HPDE6-E6E7 (cell line): Measurements from ENCODE around the gene CCDC8.
"Not testable (repeated sequence)": the region's sequence is repeated elsewhere in the genome, so short reads cannot be mapped to it uniquely, and the experiment has no call there.

Experiments used
- DNase-seq: peaks from one replicate; pipeline ENCODE4 v3.0.0; 2011; ENCODE audit warnings: missing footprints; ENCODE audit errors: extremely low spot score

The CCDC8 gene, protein sequence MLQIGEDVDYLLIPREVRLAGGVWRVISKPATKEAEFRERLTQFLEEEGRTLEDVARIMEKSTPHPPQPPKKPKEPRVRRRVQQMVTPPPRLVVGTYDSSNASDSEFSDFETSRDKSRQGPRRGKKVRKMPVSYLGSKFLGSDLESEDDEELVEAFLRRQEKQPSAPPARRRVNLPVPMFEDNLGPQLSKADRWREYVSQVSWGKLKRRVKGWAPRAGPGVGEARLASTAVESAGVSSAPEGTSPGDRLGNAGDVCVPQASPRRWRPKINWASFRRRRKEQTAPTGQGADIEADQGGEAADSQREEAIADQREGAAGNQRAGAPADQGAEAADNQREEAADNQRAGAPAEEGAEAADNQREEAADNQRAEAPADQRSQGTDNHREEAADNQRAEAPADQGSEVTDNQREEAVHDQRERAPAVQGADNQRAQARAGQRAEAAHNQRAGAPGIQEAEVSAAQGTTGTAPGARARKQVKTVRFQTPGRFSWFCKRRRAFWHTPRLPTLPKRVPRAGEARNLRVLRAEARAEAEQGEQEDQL

DNA sequence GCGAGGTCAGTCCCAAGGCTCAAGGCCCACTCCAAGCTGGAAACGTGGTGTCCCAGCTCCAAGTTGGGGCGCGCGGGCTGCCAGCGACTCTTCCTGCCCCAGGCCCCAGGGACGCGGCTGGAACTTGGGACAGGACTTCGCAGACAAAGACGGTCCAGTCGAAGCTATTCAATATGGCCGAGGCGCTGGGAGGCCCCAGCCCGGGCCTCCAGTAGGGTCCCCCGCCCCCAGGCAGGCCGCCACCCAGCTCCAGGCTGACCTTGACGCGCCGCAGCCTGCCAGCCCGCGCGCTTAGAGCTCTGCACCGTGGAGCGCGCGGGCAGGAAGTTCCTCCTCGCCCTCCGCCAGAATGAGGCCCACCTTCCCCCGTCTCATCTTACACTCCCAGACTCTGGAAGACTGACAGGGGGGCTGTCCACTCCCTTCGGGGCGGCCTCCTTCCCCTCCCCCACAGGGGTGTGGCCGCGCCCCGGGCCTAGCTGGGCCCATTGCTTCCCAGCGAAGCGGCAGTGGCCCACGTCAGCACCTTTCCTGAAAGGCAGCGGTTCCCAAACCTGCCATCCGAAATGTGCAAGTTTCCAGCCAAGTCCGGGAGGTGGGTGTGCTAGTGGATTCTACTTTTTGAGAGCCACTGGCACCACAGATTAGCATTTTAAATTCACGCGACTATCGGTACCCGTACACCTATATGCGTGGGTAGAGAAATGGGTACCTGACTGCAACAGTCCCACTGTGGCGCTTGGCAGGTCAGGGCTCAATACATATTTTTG is at the start of gene CCDC8:
CCDC8 (minus strand) TSS at position 303 of the 770 bp plus-strand sequence. CDS start 754 bp downstream, outside the sequence.
- no peak for DNase-seq

DNA sequence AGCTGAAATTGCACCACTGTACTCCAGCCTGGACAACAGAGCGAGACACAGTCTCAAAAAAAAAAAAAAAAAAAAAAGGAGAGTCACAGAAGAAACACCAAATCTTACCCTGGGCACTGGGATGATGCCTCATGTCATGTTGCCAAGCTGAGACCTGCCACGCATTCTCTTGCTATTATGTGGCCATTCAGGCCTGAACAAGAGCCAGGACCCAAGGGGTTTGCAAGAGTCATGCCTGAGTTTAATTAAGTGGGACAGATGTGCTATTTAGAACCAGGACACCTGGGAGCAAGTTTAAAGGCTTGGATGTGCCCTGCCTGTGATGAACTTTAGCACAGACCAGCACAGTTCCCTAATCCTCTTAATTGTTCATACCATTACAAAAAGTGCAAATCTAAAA is 48.2 kb upstream of the CCDC8 start:
- peak; percentile 70 for DNase-seq

DNA sequence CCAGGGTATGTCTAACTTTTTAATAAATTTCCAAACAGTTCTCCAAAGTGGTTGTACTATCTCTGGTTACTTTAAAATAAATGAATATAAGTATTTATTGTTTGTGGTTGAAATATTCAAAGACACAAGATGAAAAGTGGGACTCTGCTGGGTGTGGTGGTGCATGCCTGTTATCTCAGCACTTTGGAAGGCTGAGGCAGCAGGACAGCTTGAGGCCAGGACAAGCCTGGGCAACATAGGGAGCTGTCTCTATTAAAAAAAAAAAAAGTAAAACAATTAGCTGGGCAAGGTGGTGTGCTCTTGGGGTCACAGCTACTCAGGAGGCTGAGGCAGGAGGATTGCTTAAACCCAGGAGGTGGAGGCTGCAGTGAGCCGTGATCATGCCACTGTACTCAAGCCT is 47.6 kb upstream of the CCDC8 start:
- DNase-seq = no peak

DNA sequence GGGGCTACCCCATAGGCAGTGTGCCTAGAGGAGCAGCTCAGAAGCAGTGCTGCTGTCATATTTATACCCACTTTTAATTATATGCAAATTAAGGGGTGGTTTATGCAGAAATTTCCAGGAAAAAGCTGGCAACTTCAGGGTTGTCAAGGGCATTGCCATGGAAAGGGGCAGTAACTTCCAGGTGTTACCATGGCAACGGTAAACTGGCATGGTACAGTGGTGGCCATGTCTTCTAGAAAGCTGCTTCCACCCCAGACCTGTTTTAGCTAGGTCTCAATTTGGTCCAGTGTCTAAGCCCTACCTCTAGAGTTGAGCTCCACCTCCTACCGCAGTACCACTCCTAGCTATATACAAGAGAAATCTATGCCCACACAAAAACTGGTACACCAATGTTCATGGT is 46.7 kb upstream of the CCDC8 start:
- no peak for DNase-seq

DNA sequence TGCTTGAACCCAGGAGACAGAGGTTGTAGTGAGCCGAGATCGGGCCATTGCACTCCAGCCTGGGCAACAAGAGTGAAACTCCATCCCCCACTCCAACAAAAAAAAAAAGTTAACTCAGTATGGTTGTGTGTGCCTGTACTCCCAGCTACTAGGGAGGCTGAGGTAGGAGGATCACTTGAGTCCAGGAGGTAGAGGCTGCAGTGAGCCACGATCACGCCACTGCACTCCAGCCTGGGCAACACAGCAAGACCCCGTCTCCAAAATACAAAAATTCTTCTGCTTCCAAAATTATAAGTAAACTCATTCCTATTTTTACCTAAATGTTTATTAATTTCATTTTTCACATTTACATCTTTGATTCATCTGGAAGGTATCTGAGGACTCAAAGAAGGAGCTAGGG is 43.6 kb upstream of the CCDC8 start:
- no peak for DNase-seq

DNA sequence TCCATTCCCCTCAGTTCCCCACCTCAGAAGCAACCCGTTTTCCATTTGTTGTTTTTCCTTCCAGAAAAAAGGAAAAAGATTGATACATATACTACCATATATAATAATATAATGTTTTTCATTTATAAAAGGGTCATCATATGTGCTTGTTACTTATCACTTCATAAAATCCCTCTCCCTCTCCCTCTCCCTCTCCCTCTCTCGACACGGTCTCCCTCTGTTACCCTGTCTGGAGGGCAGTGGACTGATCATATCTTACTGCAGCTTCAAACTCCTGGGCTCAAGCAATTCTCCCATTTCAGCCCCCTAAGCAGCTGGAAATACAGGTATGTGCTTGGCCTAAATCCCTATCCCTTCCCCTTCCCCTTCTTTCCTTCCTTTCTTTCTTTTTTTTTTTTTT is 40.9 kb upstream of the CCDC8 start:
- no peak for DNase-seq

DNA sequence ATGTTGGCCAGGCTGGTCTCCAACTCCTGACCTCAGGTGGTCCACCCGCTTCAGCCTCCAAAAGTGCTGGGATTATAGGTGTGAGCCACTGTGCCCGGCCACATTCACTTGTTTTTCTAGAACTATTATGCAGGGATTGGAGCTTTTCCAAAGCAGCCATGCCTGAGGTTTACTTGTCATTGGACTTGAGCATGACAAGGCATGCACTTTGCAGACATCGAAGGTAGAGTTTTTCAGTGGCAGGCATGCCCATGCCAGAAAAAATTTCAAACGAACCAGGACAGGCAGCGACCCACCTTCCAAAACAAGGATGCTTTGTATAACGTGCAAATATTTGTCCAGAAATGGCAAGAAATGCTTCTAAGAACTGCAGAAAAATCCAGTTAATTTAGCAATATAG is 40.3 kb upstream of the CCDC8 start:
- DNase-seq = no peak

DNA sequence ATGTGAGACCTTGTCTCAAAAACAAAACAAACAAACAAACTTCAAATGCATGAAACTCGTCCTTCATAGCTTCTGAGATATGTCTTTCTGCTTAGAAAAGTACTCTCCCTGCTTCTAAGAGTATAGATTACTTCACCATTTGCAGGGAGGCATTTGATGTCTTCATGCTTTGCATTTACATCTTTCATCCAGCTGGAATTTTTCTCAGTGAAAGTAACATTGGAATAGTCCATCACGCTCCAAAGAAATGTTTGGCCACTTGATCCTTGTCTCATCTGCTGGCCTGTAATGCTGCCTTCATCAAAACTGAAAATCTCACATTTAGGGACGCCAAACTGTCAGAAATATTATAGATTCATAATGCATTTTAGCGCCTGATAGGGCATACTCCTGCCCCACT is 38.8 kb upstream of the CCDC8 start:
- DNase-seq = no peak

DNA sequence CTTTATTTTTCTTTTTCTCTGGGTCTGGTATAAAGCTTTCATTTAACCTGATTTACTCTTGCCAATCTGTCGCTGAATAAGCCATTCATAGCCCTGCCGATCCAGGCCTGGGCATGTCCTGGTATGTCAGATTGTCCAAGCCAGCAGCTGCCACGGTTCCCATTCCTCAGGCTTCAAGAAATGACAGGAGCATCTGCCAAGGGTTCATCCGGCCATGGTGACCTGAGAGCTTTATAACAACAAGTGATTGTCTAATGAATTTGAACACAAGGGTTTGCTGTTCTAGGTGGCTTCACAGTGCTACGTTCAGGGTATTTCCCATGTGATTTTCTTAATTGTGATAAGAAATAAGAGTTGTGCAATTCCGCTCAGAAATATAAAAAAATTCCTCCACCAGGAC is 38.0 kb upstream of the CCDC8 start:
- peak; percentile 67 for DNase-seq

DNA sequence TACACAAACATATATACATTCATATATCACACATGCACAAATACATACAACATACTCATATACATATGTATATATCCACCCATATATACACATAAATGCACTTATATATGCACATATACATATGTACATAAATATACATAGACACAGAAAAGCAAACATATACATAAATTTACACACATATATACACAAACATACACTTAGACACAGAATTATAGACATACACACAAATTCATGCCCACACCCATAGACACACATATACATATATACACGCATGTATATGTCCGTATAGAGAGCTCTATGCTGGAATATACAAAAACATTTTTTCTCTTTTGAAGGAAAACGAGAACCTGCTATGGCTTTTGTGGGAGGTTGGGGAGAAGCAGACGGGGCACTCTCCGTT is 37.4 kb upstream of the CCDC8 start:
- DNase-seq = no peak

DNA sequence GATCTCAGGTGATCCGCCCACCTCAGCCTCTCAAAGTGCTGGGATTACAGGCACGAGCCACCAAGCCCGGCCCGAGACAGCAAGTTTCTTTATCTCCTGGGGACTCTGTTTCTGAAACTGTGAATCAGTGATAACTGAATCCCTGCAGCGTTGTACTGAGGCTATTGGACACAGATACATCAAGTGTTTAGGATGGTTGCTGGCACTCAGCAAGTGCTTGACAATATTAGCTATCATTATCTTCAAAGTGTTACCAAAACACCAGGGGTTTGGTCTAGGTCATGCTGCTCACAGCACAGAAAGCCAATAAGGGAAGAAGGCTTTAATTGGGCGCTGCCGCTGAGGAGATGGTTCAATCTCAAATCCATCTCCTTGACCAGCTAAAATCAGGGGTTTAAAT is 35.9 kb upstream of the CCDC8 start:
- DNase-seq = no peak

DNA sequence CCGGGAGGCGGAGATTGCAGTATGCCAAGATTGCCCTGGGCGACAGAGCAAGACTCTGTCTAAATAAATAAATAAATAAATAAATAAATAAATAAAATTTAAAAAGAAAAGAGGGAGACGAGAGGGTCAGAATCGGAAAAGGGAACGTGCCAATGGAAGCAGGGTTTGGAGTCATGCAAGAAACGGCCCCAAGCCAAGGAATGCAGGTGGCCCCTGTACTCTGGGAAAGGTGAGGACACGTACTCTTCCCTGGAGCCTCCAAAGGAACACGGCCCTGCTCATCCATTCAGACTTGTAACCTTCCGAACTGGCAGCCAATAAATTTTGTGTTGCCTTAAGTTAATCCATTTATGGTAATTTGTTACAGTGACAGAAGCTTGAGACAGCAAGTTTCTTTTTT is 35.2 kb upstream of the CCDC8 start:
- no peak for DNase-seq

DNA sequence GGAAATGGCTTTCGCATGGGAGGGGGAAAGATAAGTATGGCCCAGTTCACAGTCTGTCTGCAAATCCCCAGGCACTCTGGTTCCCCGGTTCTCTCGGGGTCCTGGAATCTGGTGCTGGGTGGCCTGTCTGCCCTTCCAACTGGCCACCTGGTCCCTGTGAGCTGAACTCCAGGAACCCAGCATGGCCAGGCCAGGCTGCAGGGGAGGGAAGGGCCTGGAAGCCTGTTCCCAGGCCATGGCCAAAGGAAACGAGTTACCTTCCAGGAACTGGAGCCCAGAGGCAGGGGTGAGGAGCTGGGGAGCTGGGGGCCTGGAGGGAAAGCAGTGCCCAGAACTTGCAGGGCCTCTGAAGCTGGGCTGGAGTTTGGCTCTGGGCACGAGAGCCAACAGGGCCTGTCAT is 34.5 kb upstream of the CCDC8 start:
- no peak for DNase-seq

DNA sequence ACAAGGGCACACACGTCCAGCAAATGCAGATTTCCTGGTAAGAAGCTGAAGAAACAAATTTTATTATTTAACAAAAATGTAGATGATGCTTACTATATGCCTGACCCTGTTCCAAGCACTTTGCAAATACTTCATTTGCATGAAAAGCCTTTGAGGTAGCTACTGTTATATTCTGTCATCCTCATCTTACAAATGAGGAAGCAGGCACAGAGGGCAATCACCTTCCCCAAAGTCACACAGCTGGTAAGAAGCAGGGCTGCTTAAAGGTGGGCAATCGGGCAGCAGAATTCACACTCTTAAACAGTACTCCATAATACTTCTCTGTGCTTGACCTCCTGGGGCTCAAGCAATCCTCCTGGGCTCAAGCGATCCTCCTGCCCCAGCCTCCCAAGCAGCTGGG is 33.6 kb upstream of the CCDC8 start:
- no peak for DNase-seq

DNA sequence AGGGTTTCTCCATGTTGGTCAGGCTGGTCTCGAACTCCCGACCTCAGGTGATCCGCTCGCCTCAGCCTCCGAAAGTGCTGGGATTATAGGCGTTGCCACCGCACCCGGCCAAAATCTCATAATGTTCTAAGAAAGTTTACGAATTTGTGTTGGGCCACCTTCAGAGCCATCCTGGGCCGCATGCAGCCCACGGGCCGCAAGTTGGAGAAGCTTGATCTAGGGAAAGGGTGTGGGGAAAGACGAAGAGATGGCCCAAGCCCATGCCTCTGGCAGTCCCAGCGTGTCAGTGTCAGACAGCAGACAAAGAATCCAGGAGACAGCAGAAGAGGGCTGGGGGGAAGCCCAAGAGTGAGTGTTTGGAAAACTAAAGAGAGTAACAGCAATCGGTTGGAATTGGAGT is 32.7 kb upstream of the CCDC8 start:
- DNase-seq = no peak

DNA sequence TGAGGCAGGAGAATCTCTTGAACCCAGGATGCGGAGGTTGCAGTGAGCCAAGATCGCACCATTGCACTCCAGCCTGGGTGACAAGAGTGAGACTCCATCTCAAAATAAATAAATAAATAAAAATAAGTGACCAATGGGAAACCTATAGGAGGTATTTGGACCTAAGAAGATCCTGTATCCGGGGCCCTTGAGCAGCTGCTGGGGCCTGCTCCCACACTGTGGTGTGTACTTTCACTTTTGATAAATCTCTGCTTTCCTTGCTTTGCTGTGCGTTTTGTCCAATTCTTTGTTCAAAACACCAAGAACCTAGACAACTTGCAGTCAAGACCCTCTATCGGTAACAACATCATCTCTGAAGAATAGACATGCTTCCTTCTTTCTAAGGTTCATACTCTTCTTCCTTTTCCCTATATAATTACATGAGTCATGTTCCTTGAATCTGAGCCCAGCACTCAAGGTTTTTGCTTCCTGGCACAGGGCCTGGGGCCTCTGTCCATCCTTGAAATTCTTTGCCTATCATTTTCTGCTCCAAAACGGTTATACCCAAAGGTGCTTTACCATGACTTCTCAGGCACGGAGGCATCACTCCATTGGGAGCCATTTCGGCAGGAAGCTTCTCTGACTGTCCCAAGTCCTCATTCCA is 29.6 kb upstream of the CCDC8 start:
- peak; percentile 39 for DNase-seq

DNA sequence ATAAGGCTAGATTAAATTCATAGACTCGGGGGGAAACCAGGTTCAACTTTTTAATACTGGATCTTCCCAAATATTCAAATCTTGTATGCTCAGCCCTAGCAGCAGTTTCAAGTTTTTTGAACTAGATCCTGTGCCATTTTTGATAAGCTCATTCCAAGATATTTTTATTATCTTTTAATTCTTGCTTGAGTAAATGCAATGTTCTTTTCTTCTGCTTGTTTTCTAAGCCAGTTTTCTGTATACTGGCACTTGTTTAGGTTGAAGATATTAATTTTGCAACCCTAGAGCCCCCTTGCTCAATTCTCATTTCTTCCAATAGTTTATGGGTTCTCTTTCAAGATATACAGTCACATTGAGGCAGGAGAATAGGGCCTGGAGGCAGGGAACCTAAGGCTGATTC is 28.5 kb upstream of the CCDC8 start:
- no peak for DNase-seq

DNA sequence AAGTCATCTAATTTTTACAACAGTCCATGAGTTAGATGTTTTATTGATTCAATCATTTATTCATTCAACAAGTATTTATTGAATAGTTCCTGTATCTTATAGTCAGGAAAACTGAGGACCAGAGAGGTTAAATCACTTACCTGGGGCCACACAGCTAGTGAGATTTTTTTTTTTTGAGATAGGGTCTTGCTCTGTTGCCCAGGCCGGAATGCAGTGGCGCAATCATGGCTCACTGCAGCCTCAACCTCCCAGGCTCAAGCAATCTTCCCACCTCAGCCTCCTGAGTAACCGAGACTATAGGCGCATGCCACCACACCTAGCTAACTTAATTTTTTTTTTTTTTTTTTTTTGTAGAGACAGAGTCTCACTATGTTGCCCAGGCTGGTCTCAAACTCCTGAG is 22.3 kb upstream of the CCDC8 start:
- DNase-seq = not testable (repeated sequence)

DNA sequence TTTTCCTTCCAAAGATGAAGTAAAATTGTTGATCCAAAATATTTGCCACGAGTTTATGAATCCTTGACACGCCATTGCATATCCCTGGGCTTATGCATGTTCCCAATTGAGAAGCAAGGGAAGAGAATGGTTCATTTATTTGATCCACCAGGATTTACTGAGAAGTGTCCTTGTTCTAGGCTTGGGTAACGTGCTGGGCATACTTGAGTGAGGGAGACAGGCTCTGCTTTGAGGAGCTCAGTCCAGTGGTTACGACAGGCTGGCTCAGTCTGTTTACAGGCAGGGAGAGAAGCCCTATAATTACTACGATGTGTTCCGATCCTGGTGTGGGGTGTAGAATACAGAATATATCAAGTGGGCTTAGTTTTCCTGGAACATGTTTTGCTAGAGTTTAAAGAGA is 21.6 kb upstream of the CCDC8 start:
- DNase-seq = no peak

DNA sequence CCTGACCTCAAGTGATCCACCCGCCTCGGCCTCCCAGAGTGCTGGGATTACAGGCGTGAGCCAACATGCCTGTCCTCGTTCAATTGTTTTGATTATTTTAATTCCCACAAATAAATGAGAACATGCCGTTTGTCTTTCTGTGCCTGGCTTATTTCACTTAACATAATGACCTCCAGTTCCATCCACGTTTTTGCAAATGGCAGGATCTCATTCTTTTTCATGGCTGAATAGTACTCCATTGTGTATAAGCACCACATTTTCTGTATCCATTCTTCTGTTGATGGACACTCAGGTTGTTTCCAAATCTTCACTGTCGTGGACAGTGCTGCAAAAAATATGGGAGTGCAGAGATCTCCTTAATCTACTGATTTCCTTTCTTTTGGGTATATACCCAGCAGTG is 20.1 kb upstream of the CCDC8 start:
- not testable (repeated sequence) for DNase-seq

DNA sequence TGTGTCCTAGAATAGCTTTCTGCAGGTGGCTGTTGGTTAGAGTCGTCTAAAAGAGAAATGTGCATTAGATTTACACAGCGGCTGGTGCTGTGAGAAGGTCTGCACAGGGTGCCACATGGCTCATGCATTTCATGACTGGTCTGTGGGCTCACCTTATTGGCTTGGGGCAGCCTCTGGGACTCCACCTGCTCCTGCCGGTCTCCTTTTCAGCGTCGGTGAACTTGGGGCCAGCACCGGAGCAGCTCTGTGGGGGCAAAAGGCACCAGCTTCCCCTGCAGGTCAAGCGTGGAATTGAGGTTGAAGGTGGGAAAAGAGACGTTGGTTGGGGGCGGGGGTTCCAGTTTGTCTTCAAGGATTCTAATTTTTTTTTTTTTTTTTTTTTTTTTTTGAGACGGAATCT is 18.5 kb upstream of the CCDC8 start:
- DNase-seq = no peak

DNA sequence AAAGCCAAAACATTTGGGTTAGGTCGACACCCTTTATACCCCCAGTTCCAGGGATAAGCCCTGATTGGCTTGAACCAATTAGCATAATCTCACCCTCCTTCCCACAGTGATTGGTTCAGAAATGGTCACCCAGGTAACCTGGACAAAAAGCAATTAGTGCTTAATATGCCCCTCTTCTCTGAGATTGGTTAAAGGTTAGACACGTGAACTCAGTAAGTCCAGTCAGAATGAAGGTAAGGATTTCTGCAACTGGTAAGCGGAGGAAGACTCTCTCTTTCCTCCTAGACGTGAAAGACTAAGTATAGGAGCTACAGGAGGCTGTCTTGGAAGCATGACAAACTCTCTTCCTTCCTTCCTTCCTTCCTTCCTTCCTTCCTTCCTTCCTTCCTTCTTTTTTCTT is 16.6 kb upstream of the CCDC8 start:
- DNase-seq = no peak
